HG02943 (cell line): ENCODE results near the gene RALGAPA1.
"Not testable (repeated sequence)": the region's sequence is repeated elsewhere in the genome, so short reads cannot be mapped to it uniquely, and the experiment has no call there.

ENCODE experiments used
- ATAC-seq: cut with Tn5 transposase; IDR thresholded peaks from one replicate; pipeline ENCODE4 v1.9.1; 2021; ENCODE audit warnings: mild to moderate bottlenecking, low read depth, moderate library complexity; ENCODE audit not compliant: unreplicated experiment

RALGAPA1 gene

GRCh38 chr14:35766700-35767082, 42.4 kb downstream of the RALGAPA1 start:
- ATAC-seq = no peak

DNA sequence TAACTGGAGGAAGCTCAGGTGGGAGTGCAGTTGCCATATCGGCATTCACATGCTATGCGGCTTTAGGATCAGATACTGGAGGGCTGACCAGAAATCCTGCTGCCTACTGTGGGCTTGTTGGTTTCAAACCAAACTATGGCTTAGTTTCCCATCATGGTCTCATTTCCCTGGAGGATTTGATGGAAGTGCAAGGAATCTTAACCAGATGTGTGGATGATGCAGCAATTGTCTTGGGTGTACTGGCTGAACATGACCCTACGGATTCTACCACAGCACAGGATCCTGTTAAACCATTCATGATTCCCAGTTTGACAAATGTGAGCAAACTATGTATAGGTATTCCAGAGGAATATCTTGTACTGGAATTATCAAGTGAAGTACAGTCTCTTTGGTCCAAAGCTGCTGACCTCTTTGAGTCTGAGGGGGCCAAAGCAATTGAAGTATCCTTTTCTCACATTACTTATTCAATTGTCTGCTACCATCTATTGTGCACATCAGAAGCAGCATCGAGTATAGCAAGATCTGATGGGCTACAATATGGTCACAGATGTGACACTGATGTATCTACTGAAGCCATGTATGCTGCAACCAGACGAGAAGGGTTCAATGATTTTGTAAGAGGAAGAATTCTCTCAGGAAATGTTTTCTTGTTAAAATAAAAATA, 42.9 kb downstream of the RALGAPA1 start:
- no peak for ATAC-seq

DNA sequence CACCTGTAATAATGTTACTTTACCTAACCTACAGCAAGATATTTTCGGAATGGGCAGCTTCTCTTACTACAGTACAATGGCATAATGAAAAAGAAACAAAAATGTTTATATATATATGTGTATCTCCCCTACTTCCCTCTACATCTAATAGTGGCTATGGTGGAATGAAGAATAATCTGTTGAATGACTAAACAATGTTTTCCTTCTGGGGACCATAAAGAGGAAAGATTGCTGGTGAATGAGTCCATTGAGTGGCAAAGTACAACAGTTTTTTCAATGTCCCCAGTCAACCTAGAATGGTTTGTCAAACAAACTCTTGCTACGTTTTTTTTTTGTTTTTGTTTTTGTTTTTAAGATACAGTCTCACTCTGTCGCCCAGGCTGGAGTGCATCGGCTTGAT, 47.2 kb downstream of the RALGAPA1 start:
- no peak for ATAC-seq

GRCh38 chr14:35760143-35760542, 49.0 kb downstream of the RALGAPA1 start:
- ATAC-seq = no peak

DNA sequence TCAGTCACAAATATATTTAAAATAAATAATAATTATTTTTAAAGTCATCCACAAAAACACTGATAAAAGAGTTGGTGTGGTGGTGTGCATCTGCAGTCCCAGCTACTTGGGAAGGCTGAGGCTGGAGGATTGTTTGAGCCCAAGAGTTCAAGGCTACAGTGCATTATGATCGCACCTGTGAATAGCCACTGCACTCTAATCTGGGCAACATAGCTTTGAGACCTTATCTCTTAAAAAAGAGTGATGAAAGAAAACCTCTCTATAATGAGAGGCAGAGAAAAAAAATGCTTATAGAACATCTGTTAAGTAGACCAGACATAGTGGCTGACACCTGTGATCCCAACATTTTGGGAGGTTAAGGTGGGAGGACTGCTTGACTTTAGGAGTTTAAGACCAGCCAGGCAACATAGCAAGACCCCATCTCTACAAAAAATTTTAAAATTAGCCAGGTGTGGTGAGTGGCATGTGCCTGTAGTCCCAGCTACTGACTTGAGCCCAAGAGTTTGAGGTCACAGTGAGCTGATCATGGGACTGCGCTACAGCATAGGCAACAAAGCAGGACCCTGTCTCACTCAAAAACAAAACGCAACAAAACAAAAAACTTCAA, 50.5 kb downstream of the RALGAPA1 start:
- no peak for ATAC-seq

GRCh38 chr14:35754671-35755070, 54.4 kb downstream of the RALGAPA1 start:
- ATAC-seq = no peak

GRCh38 chr14:35752380-35752779, 56.7 kb downstream of the RALGAPA1 start:
- ATAC-seq = no peak

GRCh38 chr14:35750202-35750904, 58.7 kb downstream of the RALGAPA1 start:
- no peak for ATAC-seq

DNA sequence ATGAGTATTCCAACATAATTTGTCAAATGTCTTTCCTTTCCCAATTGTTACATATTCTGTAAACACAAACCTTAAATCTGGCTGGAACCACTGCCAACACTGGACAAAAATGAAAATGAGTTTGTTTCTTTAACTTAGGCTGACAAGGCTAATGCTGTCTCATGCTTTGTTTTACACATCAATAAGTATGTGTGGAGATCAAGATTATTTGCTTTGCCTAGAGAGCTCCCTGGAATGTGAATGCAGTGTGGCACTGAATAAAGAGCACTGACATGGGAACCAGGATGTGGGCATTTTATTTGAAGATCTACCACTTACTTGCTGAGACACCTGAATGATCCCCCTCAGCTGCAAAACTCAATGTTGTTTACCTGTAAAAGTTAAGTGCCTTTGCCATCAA, 61.7 kb downstream of the RALGAPA1 start:
- no peak for ATAC-seq

DNA sequence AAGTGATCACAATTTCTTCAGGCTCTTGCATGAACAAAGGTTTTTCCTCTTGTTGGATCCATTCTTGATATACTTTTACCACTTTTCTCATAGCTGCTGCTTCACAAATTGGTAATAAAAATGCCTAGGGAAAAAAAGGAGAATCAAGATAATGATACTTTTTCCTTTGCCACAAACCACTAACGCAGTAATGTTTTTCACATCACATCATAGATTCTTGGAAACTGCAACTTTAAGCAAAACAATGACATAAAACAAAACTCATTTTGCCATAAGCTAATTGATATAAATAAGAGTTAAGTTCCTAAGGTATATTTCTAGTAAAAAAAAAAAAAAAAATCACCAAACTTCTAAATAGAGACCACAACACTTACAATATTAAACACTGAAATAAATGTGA, 66.7 kb downstream of the RALGAPA1 start:
- no peak for ATAC-seq

DNA sequence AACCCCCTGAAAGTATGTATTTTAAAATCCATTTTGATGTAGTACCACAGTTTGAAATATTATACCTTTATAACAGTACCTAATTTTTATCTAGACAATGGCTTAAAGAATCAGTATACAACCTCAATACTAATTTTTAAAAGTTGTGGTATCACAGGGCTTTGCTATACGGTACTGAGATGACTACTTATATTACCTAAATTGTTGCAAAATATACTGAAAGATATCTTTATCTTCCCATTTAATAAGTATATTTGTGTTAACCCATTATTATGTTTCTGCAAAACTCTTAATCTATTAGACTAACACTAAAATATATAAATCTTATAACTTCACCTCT, 67.1 kb downstream of the RALGAPA1 start:
- ATAC-seq = no peak

DNA sequence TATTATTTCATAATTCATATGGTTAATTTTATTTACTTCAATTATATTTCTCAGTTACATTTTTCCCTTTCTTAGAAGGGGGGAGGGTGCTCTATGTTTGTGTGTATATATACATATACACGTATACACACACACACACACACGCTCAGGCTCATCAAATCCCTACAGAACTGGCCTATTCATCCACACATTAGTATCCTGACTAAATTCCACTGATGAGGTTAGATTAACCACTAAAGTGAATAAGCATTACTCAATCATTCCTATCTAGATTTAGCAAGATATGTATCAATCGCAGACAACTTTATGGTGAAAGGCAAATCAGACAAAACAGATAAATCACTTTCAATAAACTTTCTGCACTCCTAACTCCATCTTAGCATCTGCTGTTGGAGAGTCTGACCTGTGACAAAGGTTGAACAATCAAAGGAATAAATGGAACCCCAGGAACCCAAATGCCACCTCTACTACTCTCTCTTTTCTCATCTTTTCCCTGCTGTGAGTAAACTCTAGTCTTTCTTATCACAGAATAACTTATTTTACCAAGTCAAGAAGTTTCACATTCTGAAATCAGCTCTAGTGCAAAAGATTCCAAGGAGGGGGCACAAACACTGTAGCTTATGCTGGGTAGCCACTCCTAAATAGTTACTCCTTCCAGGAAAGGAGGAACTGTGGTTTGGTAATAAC, 67.6 kb downstream of the RALGAPA1 start:
- no peak for ATAC-seq

DNA sequence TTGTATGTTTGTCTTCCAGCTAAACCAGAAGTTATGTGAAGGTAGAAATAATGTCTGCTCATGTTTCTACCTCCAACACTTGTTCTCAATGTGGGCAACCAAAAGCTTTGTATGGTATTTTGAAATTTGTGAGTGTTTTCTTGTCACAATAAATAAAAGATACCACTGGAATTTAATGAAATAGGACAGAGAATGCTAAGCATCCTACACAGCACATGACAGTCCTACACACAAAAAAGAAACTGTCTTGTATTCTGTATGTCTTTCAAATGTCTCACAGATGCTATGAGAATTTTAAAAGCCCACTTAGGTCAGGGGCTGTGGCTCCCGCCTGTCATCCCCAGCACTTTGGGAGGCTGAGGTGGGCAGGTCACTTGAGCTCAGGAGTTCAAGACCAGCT, 68.9 kb downstream of the RALGAPA1 start:
- no peak for ATAC-seq

DNA sequence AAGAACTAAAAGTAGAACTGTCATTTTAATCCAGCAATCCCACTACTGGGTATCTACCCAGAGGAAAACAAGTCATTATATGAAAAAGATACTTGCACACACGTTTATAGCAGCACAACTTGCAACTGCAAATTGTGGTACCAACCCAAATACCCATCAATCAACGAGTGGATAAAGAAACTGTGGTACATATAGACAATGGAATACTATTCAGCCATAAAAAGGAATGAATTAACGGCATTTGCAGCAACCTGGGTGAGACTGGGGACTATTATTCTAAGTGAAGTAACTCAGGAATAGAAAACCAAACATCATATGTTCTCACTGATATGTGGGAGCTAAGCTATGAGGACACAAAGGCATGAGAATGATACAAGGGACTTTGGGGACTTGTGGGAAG, 73.9 kb downstream of the RALGAPA1 start:
- not testable (repeated sequence) for ATAC-seq

DNA sequence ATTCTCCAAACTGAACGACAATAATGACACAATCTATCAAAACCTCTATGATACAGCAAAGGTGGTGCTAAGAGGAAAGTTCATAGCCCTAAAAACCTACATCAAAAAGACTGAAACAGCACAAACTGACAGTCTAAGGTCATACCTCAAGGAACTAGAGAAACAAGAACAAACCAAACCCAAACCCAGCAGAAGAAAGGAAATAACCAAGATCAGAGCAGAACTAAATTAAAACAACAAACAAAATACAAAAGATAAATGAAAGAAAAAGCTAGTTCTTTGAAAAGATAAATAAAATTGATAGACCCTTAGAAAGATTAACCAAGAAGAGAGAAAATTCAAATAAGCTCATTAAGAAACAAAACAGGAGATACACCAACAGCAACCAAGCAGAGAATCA, 75.6 kb downstream of the RALGAPA1 start:
- ATAC-seq = not testable (repeated sequence)

- ATAC-seq = no peak
These were observed 78.2 kb downstream of the RALGAPA1 start for GRCh38 chr14:35730871-35731270.

DNA sequence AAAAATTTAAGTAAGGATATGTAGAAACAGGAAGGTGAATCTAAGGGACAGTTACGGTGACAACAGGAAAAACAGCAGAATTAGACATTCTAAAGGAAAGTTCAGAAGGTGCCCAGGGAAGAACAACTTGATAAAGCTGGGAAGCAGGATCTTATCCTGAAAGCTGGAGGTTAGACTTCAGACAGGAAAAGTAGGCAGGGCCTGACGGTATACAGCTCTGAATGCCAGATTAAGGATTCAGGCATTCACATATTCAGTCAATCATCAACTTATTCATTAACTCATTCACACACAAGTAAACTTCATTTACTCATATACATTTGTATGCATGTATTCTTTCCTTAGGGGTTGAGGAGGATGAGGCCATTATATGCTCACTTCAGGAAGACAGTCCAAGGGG, 81.3 kb downstream of the RALGAPA1 start:
- no peak for ATAC-seq

- ATAC-seq = no peak
These were observed 83.2 kb downstream of the RALGAPA1 start for GRCh38 chr14:35725930-35726329.

GRCh38 chr14:35715079-35715478, 94.0 kb downstream of the RALGAPA1 start:
- ATAC-seq = no peak

DNA sequence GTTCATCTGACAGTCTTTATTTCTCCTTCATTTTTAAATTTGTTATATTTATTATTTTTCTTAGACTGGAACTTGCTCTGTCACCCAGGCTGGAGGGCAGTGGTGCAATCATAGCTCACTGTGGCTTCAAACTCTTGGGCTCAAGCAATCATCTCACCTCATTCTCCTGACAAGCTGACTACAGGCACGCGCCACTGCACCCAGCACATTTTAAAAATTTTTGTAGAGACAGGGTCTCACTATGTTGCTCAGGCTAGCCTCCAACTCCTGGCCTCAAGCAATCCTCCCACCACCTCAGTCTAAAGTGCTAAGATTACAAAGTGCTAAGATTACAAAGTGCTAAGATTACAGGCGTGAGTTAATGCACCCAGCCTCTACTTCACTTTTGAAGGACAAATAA, 96.6 kb downstream of the RALGAPA1 start:
- no peak for ATAC-seq

DNA sequence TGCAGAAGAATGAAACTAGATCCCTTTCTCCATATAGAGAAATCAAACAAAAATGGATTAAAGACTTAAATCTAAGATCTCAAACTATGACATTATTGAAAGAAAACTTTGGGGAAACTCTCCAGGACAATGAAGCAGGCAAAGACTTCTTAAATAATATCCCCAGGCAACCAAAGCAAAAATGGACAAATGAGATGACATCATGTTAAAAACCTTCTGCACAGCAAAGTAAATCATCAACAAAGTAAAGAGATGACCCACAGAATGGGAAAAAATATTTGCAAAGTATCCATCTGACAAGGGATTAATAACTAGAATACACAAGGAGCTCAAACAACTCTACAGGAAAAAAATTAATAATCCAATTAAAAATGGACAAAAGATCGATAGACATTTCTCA, 101.0 kb downstream of the RALGAPA1 start:
- ATAC-seq = no peak

GRCh38 chr14:35705636-35706035, 103.5 kb downstream of the RALGAPA1 start:
- no peak for ATAC-seq
